NCI-H69 (cell line): ENCODE results near the gene VGLL3.
"Not testable (repeated sequence)": the region's sequence is repeated elsewhere in the genome, so short reads cannot be mapped to it uniquely, and the experiment has no call there.

ENCODE experiments used
- DNase-seq: peaks from one replicate; lab custom pipeline; 2025; lab: John Stamatoyannopoulos, UW

VGLL3 gene

GRCh38 chr3:86989006-86989405 lies 1.9 kb downstream of the VGLL3 start:
- peak; percentile 4 for DNase-seq

- no peak for DNase-seq
These were observed 2.7 kb downstream of the VGLL3 start for GRCh38 chr3:86988235-86988634.

- DNase-seq: no peak
These were observed 3.6 kb downstream of the VGLL3 start for GRCh38 chr3:86987421-86987715.

- no peak for DNase-seq
These were observed 4.1 kb downstream of the VGLL3 start for GRCh38 chr3:86986671-86987420.

DNA sequence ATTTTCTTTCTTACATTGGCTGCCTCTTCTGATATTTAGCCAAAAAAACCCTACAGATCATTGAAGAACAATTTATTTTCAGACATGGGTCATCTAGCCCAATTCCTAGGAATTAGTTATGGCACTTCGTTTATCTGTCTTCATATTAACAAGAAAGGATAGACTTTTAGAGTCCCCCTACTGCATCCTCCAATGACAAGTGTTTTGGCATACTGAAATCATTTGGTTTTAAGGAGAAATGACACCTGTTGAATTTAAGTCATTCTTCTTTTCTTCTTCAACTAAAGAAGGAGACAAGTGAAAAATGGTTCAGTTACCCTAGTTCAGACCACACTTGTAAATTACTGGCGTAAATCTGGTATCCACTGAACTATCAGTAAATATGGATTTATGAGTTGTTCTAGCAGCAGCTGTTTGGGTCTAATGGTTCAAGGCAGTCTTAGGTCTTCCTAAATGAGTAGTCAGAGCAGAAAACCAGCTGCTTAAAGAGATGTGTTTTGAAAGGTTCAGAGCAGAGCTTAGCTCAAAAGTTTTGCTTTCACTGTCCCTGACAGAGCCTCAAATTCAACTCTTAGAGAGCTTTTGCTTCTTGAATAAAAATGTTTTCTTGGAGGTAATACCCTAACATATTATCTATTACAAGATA lies 5.6 kb downstream of the VGLL3 start:
- peak; percentile 9 for DNase-seq

GRCh38 chr3:86984271-86984670 lies 6.7 kb downstream of the VGLL3 start:
- no peak for DNase-seq

GRCh38 chr3:86982883-86983282 lies 8.1 kb downstream of the VGLL3 start:
- peak; percentile 25 for DNase-seq

DNA sequence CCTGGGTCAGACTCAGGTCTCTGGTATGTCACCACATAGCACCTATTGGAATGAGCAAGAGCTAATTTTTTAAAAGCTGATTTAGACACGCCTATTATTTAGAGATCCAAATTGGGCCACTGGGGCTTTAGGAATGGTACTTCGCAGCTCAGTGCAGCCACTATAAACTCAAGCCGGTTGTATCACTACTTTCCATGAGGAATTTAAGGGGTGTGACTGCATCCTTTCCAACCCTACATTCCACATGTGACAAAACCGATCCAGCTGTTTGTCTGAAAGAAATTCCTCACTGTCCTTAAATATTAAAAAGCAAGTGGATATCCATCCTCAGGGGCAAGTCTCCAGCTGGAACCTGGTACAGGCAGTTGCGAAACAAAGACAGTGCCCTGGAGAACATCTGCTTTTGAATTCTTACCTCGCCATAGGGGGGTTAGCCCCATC lies 12.8 kb downstream of the VGLL3 start:
- DNase-seq: peak; percentile 33

GRCh38 chr3:86976219-86976618 lies 14.7 kb downstream of the VGLL3 start:
- no peak for DNase-seq

GRCh38 chr3:86974177-86974576 lies 16.8 kb downstream of the VGLL3 start:
- DNase-seq: not testable (repeated sequence)

DNA sequence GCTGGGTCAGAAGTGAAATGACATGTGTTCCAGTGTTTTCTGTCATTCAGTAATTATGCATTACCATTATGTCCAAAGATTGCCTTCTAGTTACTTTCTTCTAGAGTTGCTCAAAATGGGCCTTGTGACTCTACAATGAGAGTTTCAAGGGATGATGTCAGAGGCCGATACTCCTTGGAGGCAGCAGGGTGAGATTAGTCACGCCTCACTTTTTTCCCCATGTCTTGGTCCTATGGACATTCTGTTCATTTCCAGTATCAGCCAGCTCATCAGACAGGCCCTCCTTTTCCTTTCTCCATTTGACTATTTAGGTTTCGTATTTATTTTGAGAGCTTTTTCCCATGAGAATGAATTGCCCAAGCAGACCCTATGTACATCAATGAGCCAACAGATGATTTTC lies 17.5 kb downstream of the VGLL3 start:
- DNase-seq: peak; percentile 20

GRCh38 chr3:86969500-86970189 lies 21.3 kb downstream of the VGLL3 start:
- peak; percentile 38 for DNase-seq

DNA sequence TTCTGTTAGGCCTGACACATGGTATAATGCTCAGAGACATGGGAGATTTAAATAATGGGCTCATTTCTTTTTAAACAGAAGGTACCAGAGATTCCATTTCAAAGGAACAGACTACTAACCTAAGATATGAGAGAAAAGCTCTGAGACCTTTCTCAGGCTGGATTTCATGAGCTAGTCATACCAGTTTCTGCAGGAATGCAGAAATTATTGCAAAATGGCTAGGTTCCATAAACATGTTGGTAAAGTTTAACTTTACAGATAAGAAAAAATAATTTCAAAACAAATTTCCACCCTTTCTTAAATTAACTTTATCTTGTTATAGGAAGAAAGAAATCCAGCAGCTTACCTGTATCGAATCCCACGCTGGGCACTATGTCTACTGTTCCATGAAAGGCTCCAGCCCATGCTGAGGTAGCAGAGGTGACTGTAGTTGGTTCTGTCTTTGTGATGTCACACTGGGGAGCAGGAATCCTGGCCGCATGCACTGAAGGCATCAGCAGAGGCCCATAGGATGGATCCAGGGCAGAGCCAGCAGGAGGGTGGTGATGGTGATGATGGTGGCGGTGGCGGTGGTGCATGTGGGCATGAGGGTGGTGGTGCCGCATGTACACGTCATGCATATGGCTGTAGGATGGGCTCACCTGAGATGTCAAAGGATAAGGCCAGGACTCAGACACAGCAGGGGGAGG lies 22.6 kb downstream of the VGLL3 start:
- DNase-seq: no peak

GRCh38 chr3:86967062-86967461 lies 23.9 kb downstream of the VGLL3 start:
- peak; percentile 95 for DNase-seq

DNA sequence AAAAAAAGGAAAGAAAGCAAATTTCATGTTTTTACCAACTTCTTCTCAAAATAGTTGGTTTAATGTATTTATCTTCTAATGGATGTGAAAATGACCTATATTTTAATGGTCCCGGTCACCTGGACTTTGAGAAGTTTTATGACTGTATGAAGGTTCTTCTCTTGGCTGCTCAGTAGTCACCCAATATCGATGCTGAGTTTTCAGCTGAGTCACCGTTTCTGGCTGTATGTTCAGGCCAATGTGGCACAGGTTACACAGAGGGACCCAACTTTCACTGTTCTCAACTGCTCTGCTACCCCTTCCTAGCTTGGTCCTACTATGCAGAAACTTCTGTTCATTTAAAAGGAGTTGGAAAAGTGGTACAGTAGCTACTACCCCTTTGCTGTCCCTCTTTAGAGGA lies 25.8 kb downstream of the VGLL3 start:
- DNase-seq: no peak

DNA sequence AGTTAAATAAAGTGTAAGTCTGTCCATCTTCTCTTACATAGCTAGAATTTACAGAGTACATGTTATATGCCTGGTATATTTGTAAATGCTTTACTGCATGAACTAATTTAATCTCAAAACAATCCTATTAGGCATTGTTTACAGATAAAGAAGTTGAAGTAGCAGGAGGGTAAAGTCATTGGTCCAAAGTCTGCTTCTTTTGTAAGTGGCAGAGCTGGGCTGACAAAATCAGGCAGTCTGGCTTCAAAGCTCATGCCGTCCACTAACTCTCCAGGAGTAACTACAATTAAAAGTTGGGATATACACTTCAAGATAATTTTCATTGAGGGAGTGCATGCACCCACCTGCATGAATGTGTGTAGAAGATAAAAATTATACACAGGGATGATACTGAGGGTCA lies 27.3 kb downstream of the VGLL3 start:
- DNase-seq: no peak

DNA sequence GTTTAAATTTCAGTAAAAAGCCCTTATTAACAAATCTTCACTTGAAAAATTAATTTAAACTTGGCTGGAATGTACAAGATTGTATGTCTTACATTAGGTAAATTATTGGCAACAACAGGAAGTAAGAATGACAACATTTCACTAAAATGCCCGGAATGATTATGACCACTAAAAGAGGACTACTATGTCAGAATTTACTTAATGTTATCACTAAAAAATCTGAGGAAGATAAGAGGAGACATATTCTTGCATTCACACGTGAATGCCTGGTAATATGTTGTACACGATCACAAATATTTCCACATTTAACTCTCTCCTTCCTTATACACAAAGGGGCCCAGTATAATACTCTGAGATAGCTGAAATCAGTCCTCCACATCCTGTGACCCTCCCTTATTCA lies 29.7 kb downstream of the VGLL3 start:
- DNase-seq: no peak

- DNase-seq: no peak
These were observed 30.4 kb downstream of the VGLL3 start for GRCh38 chr3:86960550-86960949.

DNA sequence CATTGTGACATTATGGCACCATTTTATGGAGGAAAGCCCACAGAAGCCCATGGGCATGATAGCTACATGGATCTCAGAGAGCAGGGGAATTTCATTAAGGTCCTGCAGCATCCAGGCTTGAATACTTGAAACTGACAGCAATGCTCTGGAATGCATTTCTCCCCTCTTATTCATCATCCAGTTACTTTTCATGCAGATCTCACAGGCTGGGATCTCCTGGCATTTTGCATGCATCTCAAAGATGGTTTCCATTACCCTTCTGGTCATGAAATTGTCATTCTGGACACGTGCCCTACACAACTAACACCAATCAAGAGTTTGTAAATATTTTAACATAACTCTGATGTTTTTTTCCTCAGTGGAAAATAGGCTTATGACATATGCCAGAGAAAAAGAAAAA lies 32.4 kb downstream of the VGLL3 start:
- no peak for DNase-seq

DNA sequence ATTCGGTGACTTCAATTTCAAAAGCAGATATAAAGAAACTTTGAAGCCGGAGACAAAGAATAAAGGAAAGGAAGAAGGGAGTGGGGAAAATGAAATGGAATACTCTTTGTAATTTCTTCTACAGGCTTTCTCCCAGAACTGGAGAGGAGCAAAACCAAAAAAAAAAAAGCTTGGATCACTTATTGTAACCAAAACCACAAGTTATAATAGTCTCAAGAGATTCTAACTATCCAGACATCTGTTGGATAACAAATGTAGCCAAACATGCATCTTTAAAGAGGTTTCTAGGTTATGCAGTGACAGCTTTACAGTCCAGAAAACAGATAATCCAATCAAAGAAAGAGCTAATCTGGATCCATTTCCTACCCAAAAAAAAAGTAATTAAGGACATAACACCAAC lies 36.2 kb downstream of the VGLL3 start:
- DNase-seq: peak; percentile 38

DNA sequence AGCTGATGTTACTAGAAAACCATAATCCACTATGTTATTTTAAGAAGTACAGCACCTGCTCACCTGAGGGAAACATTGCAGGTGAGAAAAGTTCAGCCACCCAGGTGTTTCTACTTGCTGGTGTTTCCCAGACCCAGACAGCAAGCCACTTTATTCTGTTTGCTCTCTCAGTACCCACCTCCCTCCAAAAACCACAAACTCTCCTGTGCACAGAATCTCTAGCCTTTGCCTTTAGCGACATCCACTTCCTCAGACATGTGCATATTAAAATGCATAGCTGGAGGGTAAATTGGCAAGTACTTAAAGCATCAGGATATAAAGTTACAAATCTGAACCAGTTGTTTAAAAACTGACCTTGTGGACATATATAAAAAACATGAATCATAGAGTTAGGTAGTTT lies 36.7 kb downstream of the VGLL3 start:
- DNase-seq: peak; percentile 90

DNA sequence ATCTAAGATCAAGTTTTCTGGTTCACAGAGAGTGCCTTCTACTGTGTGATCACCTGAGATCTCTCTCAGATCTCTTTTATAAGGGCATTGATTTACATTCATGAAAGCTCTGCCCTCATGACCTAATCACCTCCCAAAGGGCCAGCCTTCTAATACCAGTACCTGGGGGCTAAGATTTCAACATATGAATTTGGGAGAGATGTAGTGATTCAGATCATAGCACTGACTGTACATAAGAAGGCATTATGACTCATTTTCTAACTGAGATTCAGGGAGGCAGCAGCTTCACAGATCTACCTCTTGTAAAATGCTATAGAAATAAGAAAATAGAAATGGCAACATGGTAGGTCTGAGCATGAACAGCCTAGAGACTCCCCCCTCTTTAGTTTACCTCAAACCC lies 39.6 kb downstream of the VGLL3 start:
- peak; percentile 3 for DNase-seq

GRCh38 chr3:86950717-86951116 lies 40.2 kb downstream of the VGLL3 start:
- no peak for DNase-seq
